Endothelial cell of umbilical vein (primary cell): ENCODE measurements around the gene GRK1. TPM values are rescaled to one million over a fixed set of nuclear protein-coding genes. Genes with fewer than 3 reads are reported as not detected.

Source experiments
- BruUV-seq: library from RNA; stranded (reverse); fragments of 400-500 nt; replicated peaks from 2 replicates; lab custom pipeline; 2021; lab: Mats Ljungman, UMichigan
- CTCF ChIA-PET: fragments of 300-600, 350-600 bp; sonication (Branson Sonifier 250); formaldehyde crosslinking; loops from one replicate; lab custom pipeline; 2021; ENCODE audit warnings: antibody characterized with exemption, inconsistent platforms; lab: Charles Lee
- POLR2A ChIA-PET: fragments of 300-600, 350-600 bp; sonication (Branson Sonifier 250); formaldehyde crosslinking; loops from one replicate; lab custom pipeline; 2021; ENCODE audit warnings: antibody characterized with exemption, inconsistent platforms; lab: Charles Lee
- DNase-seq: peaks from one replicate; pipeline ENCODE4 v3.0.0-alpha.2; 2011; ENCODE audit warnings: low read depth, low spot score
- FAIRE-seq: peaks from 2 replicates; lab custom pipeline; 2011; peaks lifted over from hg19 to GRCh38; lab: Jason Lieb, UNC
- H2AFZ ChIP-seq: 2 replicates; pipeline ENCODE4 v1.6.0; 2012; ENCODE audit warnings: low read depth, low read length, control low read depth, inconsistent platforms
- H3K27ac ChIP-seq: 2 replicates; pipeline ENCODE4 v1.5.1; 2011; ENCODE audit warnings: low read depth, mild to moderate bottlenecking, control low read depth, low read length, moderate library complexity; ENCODE audit not compliant: insufficient read depth
- H3K27me3 ChIP-seq, 2 experiments: 2 replicates each; pipeline versions ENCODE4 v1.6.0 to v1.6.1; 2011; ENCODE audit warnings: low read length in 2 of 2, mixed read lengths in 1 of 2; ENCODE audit not compliant: control insufficient read depth in 2 of 2, insufficient read depth in 2 of 2
- H3K36me3 ChIP-seq, 2 experiments: 2 replicates in 1 of 2; 3 replicates in 1 of 2; pipeline ENCODE4 v1.5.1; 2011; ENCODE audit warnings: low read length in 2 of 2, mild to moderate bottlenecking in 1 of 2, moderate library complexity in 1 of 2; ENCODE audit not compliant: control insufficient read depth in 2 of 2, insufficient read depth in 2 of 2; ENCODE audit errors: extremely low read depth in 1 of 2
- H3K4me1 ChIP-seq: 3 replicates; pipeline ENCODE4 v1.5.1; 2011; ENCODE audit warnings: mild to moderate bottlenecking, low read length; ENCODE audit not compliant: control insufficient read depth, insufficient read depth; ENCODE audit errors: extremely low read depth
- H3K4me2 ChIP-seq: 2 replicates; pipeline ENCODE4 v1.6.1; 2011; ENCODE audit warnings: low read length, control low read depth, mixed read lengths; ENCODE audit not compliant: insufficient read depth
- H3K4me3 ChIP-seq, 3 experiments: fragments of 200-600 bp in 1 of 3; sonication (generic), shearing (Covaris generic) in 1 of 3; replicated peaks in 1 of 3; 2 replicates each; pipeline ENCODE4 v1.5.1; 2011 to 2016; ENCODE audit warnings: control low read depth in 3 of 3, low read length in 3 of 3, mild to moderate bottlenecking in 2 of 3, inconsistent platforms in 1 of 3, low read depth in 1 of 3, moderate library complexity in 1 of 3; ENCODE audit not compliant: insufficient read depth in 1 of 3
- H3K79me2 ChIP-seq: 2 replicates; pipeline ENCODE4 v1.6.0; 2012; ENCODE audit warnings: low read length, inconsistent platforms; ENCODE audit not compliant: control insufficient read depth, insufficient read depth
- H3K9ac ChIP-seq: replicated peaks from 2 replicates; pipeline ENCODE3; 2011; ENCODE audit warnings: low read length, control low read depth; ENCODE audit not compliant: insufficient read depth; ENCODE audit errors: extremely low read depth
- H3K9me1 ChIP-seq: replicated peaks from 3 replicates; pipeline ENCODE4 v1.6.0; 2011; ENCODE audit warnings: mild to moderate bottlenecking, low read length; ENCODE audit not compliant: control insufficient read depth, insufficient read depth; ENCODE audit errors: extremely low read depth
- H3K9me3 ChIP-seq: replicated peaks from 2 replicates; pipeline ENCODE4 v1.5.1; 2012; ENCODE audit warnings: low read length, inconsistent platforms; ENCODE audit not compliant: control insufficient read depth, insufficient read depth
- H4K20me1 ChIP-seq: replicated peaks from 2 replicates; pipeline ENCODE3; 2011; ENCODE audit warnings: mild to moderate bottlenecking, low read length; ENCODE audit not compliant: control insufficient read depth, insufficient read depth; ENCODE audit errors: extremely low read depth
- EZH2 ChIP-seq: IDR thresholded peaks from 2 replicates; pipeline ENCODE4 v1.6.1; 2012; ENCODE audit warnings: borderline replicate concordance, low read depth, mild to moderate bottlenecking, moderate library complexity, low read length, inconsistent platforms; ENCODE audit not compliant: severe bottlenecking
- FOS ChIP-seq: IDR thresholded peaks from 2 replicates; pipeline ENCODE4 v1.6.1; 2011; ENCODE audit warnings: mild to moderate bottlenecking, low read length, moderate library complexity, borderline replicate concordance; ENCODE audit not compliant: insufficient read depth
- GATA2 ChIP-seq: IDR thresholded peaks from 2 replicates; pipeline ENCODE4 v1.7.0; 2011; ENCODE audit warnings: low read depth, mild to moderate bottlenecking, moderate library complexity, mixed read lengths, low read length; ENCODE audit not compliant: insufficient read length, insufficient read depth
- JUN ChIP-seq: IDR thresholded peaks from 2 replicates; pipeline ENCODE4 v1.6.1; 2011; ENCODE audit warnings: borderline replicate concordance, low read depth; ENCODE audit not compliant: insufficient read length, insufficient read depth
- MYC ChIP-seq: IDR thresholded peaks from one replicate; pipeline ENCODE4 v1.6.1; 2011; ENCODE audit warnings: mild to moderate bottlenecking, low read depth, low read length
- POLR2A ChIP-seq: IDR thresholded peaks from 2 replicates; pipeline ENCODE4 v1.6.1; 2012; ENCODE audit warnings: low read depth, mild to moderate bottlenecking, control low read depth, low read length
- POLR2AphosphoS5 ChIP-seq: IDR thresholded peaks from 2 replicates; pipeline ENCODE4 v1.6.1; 2012; ENCODE audit warnings: low read depth, mild to moderate bottlenecking, control low read depth, low read length, moderate library complexity; ENCODE audit not compliant: insufficient read depth
- dilution Hi-C: fragments of 300-500 bp; cut with MboI; formaldehyde crosslinking; loops from one replicate; pipeline ENCODE4 v1.15.0; 2019; ENCODE audit warnings: low sequenced_read_pairs; ENCODE audit not compliant: extremely low pct_ligation_motif_present
- intact Hi-C: fragments of 100-400 bp; cut with micrococcal nuclease; formaldehyde crosslinking; loops from one replicate; pipeline ENCODE4 v1.10.0; 2022
- polyA plus RNA-seq, 4 experiments: library from polyadenylated mRNA; depleted of rRNA in 3 of 4; stranded (reverse) in 3 of 4; unstranded in 1 of 4; fragments of >200 nt; gene quantifications; 2 replicates each; pipeline versions ENCODE4 v1.2.1 to v1.2.3, GENCODE V29; 2011 to 2012; ENCODE audit warnings: missing spikeins in 1 of 4
- total RNA-seq: library from RNA; stranded (reverse); gene quantifications from 2 replicates; pipeline ENCODE4 v1.2.3, GENCODE V29; 2021
- TF ChIP-seq, protein P1 (sequence below), 2 donors: IDR thresholded peaks; 1 replicate in 1 of 2; 2 replicates in 1 of 2; pipeline ENCODE4 v1.5.1; 2011; ENCODE audit warnings: low read length in 2 of 2, mild to moderate bottlenecking in 2 of 2, moderate library complexity in 2 of 2, control low read depth in 1 of 2, inconsistent platforms in 1 of 2, low read depth in 1 of 2; ENCODE audit not compliant: insufficient read depth in 1 of 2; ENCODE audit errors: extremely low read depth in 1 of 2
- TF ChIP-seq, protein P2 (sequence below): IDR thresholded peaks from 2 replicates; pipeline ENCODE4 v1.6.1; 2011; ENCODE audit not compliant: insufficient read depth, insufficient read length

GRK1 gene
- total and polyA plus RNA-seq, 2 donors (not counting 3 experiments of a cell fraction or from before 2014, with no cell fraction given): not detected

DNA sequence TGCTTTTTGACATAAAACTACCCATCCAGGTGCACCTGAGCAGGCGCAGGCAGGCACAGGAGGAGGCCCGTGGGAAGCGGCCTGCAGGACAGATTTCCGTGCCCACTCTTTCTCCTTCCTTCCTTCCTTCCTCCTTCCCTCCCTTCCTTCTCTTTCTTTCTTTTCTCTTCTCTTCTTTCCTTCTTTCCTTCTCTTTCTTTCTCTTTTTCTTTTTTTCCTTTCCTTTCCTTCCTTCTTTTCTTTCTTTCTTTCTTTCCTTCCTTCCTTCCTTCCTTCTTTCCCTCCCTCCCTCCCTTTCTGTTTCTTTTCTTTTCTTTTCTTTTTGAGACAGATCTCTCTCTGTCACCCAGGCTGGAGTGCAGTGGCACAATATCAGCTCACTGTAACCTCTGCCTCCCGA is 70.8 kb downstream of the GRK1 start:
- CTCF ChIA-PET: interaction anchor here (1.7 kb wide), 1 partner anchor 83 kb away, joined by 5 read pairs; no protein-coding TSS in a partner anchor
- Histone ChIP-seq H3K4me3 (no peak overlapping the region), H3K79me2 (no peaks in the 10 kb centered on the region), H3K27ac (no peak overlapping the region), H3K9me3 (no peaks in the 10 kb centered on the region), H3K9me1 (no peaks in the 10 kb centered on the region), H4K20me1 (no peaks in the 10 kb centered on the region), H2AFZ (no peak overlapping the region), H3K4me1 (no peaks in the 10 kb centered on the region), H3K9ac (no peak overlapping the region), H3K36me3 (no peaks in the 10 kb centered on the region), H3K4me2 (no peak overlapping the region), H3K27me3 (no peaks in the 10 kb centered on the region)
- POLR2A ChIA-PET: interaction anchor here (0.6 kb wide), 1 partner anchor 393 kb away, joined by 4 read pairs; no protein-coding TSS in a partner anchor
- dilution Hi-C loops (no loop called here), intact Hi-C loops (no loop called here)
- no peak for DNase-seq
- no TSS peak for BruUV-seq
- no peak for FAIRE-seq
- TF ChIP-seq POLR2A: no peak
- no peak for TF ChIP-seq EZH2
- no peak for TF ChIP-seq POLR2AphosphoS5
- TF ChIP-seq, protein P1, sequence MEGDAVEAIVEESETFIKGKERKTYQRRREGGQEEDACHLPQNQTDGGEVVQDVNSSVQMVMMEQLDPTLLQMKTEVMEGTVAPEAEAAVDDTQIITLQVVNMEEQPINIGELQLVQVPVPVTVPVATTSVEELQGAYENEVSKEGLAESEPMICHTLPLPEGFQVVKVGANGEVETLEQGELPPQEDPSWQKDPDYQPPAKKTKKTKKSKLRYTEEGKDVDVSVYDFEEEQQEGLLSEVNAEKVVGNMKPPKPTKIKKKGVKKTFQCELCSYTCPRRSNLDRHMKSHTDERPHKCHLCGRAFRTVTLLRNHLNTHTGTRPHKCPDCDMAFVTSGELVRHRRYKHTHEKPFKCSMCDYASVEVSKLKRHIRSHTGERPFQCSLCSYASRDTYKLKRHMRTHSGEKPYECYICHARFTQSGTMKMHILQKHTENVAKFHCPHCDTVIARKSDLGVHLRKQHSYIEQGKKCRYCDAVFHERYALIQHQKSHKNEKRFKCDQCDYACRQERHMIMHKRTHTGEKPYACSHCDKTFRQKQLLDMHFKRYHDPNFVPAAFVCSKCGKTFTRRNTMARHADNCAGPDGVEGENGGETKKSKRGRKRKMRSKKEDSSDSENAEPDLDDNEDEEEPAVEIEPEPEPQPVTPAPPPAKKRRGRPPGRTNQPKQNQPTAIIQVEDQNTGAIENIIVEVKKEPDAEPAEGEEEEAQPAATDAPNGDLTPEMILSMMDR (IDR thresholded peaks at IDR 0.05; ENCODE audit: extremely low read depth in 1 of 2, insufficient read depth in 1 of 2, low read depth in 1 of 2, low read length in 2 of 2): no peak
- TF ChIP-seq GATA2: no peak
- TF ChIP-seq MYC: no peak
- TF ChIP-seq FOS: no peak
- TF ChIP-seq, protein P2, sequence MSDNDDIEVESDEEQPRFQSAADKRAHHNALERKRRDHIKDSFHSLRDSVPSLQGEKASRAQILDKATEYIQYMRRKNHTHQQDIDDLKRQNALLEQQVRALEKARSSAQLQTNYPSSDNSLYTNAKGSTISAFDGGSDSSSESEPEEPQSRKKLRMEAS: no peak
- TF ChIP-seq JUN: no peak
